HUES48 (cell line): ENCODE measurements around the gene OGT.

Source experiments
- H3K27ac ChIP-seq: one replicate; pipeline ENCODE4 v1.7.0; 2013; ENCODE audit warnings: low read depth, low read length, inconsistent platforms
- H3K27me3 ChIP-seq: 2 replicates; pipeline ENCODE4 v1.6.1; 2013; ENCODE audit warnings: mild to moderate bottlenecking, low read length; ENCODE audit not compliant: control insufficient read depth, insufficient read depth
- H3K36me3 ChIP-seq: 2 replicates; pipeline ENCODE4 v1.6.1; 2013; ENCODE audit warnings: low read length; ENCODE audit not compliant: control insufficient read depth, insufficient read depth
- H3K4me1 ChIP-seq: 2 replicates; pipeline ENCODE4 v1.6.1; 2013; ENCODE audit warnings: mild to moderate bottlenecking, low read length; ENCODE audit not compliant: control insufficient read depth, insufficient read depth
- H3K4me3 ChIP-seq: 2 replicates; pipeline ENCODE4 v1.5.1; 2013; ENCODE audit warnings: mild to moderate bottlenecking, low read depth, low read length
- H3K9ac ChIP-seq: 2 replicates; pipeline ENCODE4 v1.6.1; 2013; ENCODE audit warnings: mild to moderate bottlenecking, low read depth, low read length, moderate library complexity
- H3K9me3 ChIP-seq: 2 replicates; pipeline ENCODE4 v1.6.1; 2013; ENCODE audit warnings: low read length; ENCODE audit not compliant: control insufficient read depth, insufficient read depth

OGT gene

DNA sequence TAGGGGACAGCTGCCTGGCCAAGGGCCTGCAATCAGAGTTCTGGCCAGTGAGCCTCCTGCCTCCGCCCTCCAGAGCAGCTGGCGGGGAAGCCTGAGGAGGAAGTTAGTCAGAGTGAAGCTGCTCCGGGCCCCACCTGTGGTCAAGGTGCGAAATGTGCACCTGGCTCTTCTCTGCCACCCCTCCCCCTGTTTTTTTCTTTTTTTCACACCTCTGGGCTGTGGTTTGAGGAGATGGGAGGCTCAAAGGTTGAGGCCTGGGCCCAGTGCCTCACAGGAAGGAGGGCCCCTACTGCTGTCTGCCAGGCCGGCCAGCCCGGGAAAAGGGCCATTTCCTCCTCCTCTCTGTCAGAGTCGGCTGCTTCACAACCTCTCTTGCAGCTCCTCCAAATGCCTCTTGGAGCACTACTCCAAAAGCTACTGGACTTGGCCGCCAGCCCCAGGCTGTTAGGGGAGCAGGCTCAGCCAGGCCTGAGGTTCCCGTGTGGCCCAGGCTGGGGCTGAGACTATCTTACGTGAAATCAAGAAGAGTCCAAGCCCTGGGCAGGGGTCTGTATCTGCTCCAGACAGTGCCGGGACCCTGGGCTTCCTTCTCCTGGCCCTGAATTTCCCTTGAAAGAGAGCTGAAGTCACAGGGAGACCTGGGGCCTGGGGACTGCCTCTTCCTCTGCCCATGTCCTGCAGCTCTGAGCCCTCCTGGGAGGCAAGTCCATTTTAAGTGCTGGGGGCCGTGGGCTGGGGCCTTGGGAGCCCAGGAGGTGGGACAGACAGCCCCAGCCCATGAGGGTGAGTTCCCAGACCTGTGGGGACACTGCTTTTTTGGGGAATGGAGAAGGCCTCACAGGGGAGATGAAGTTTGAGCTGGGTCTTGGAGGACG lies 89.9 kb downstream of the OGT start:
- Histone ChIP-seq H3K36me3 (no peaks in the 10 kb centered on the region), H3K4me3 (no peak overlapping the region), H3K4me1 (no peaks in the 10 kb centered on the region), H3K27me3 (no peaks in the 10 kb centered on the region), H3K27ac (no peak overlapping the region), H3K9me3 (peaks cover 32% of the 10 kb centered on the region), H3K9ac (no peak overlapping the region)

DNA sequence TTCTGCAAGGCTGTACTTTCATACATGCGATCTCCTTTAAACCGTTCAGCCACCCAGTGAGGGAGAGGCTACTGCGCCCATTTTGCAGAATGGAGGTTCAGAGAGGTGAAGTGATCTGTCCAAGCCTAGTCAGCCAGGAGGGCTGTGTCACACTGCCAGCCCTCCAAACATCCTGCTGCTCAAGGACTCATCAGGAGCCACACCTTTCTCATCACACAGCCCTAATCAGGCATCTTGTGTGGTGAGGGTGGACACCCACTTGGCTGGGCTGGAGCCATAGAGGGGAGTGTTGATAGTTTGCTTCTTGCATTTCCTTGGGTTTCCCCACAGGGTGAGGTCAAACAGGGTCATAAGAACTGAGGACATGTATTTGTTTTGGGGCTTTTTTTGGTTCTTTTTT lies 90.8 kb downstream of the OGT start:
- Histone ChIP-seq H3K36me3 (no peaks in the 10 kb centered on the region), H3K9ac (no peak overlapping the region), H3K9me3 (peaks cover 31% of the 10 kb centered on the region), H3K27ac (no peak overlapping the region), H3K4me3 (no peak overlapping the region), H3K4me1 (no peaks in the 10 kb centered on the region), H3K27me3 (no peaks in the 10 kb centered on the region)

DNA sequence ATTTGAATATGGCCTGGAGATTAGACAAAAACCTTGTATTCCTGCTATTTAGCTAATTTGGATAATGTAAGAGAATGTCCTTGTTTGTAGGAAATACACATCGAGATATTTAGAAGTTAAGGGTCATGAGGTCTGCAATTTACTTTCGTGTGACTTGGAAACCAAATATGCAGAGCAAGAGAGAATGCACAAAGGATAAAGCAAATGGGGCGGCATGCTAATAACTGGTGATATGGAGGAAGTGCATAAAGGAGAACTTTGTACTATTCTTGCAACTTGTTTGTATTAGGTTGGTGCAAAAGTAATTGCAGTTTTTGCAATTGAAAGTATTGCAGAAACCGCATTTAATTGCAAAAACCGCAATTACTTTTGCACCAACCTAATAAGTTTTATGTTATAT lies 92.6 kb downstream of the OGT start:
- no peaks in the 10 kb centered on the region for H3K27me3 ChIP-seq
- H3K9ac ChIP-seq = no peak overlapping the region
- H3K4me3 ChIP-seq = no peak overlapping the region
- no peaks in the 10 kb centered on the region for H3K36me3 ChIP-seq
- no peak overlapping the region for H3K27ac ChIP-seq
- peaks cover 30% of the 10 kb centered on the region for H3K9me3 ChIP-seq
- H3K4me1 ChIP-seq = no peaks in the 10 kb centered on the region
